Naive B cell (primary cell): ENCODE results near the gene LDLRAD2. TPM values are rescaled to one million over a fixed set of nuclear protein-coding genes. Genes with fewer than 3 reads are reported as not detected.
"Not testable (repeated sequence)": the region's sequence is repeated elsewhere in the genome, so short reads cannot be mapped to it uniquely, and the experiment has no call there.

Source experiments
- ATAC-seq, 2 donors: fragments of 150-1000 bp; cut with Tn5 transposase; 2 replicates each; pipeline ENCODE4 v1.10.0; 2021; ENCODE audit warnings: low read depth in 2 of 2, mild to moderate bottlenecking in 2 of 2, moderate library complexity in 2 of 2
- DNase-seq: peaks from one replicate; pipeline ENCODE4 v3.0.0; 2022
- H3K27ac Mint-ChIP-seq, 6 donors: one replicate each; pipeline ENCODE4 v1.8.0; 2020 to 2022; ENCODE audit warnings: mild to moderate bottlenecking in 6 of 6, mixed read lengths in 6 of 6, moderate library complexity in 5 of 6, inconsistent platforms in 2 of 6
- H3K27me3 Mint-ChIP-seq, 3 donors: one replicate each; pipeline ENCODE4 v1.8.0; 2021 to 2022; ENCODE audit warnings: mixed read lengths in 3 of 3, mild to moderate bottlenecking in 1 of 3
- H3K36me3 Mint-ChIP-seq, 2 donors: one replicate each; pipeline ENCODE4 v1.8.0; 2020 to 2022; ENCODE audit warnings: mixed read lengths in 2 of 2, inconsistent platforms in 1 of 2, mild to moderate bottlenecking in 1 of 2
- H3K4me1 Mint-ChIP-seq, 3 donors: one replicate each; pipeline ENCODE4 v1.8.0; 2020 to 2022; ENCODE audit warnings: mixed read lengths in 3 of 3, inconsistent platforms in 1 of 3, mild to moderate bottlenecking in 1 of 3, moderate library complexity in 1 of 3
- H3K4me3 Mint-ChIP-seq, 8 donors: one replicate each; pipeline ENCODE4 v1.8.0; 2020 to 2022; ENCODE audit warnings: mild to moderate bottlenecking in 8 of 8, mixed read lengths in 8 of 8, moderate library complexity in 8 of 8, inconsistent platforms in 2 of 8
- H3K9me3 Mint-ChIP-seq, 7 donors: one replicate each; pipeline ENCODE4 v1.8.0; 2020 to 2022; ENCODE audit warnings: mixed read lengths in 7 of 7, mild to moderate bottlenecking in 5 of 7, inconsistent platforms in 2 of 7, moderate library complexity in 1 of 7
- polyA plus RNA-seq, 6 donors: library from polyadenylated mRNA; unstranded; fragments of 300-500 nt; fragmentation: Illumina TruSeq; gene quantifications; one replicate each; pipeline ENCODE4 v1.2.3, GENCODE V29; 2021; ENCODE audit warnings: low read depth in 6 of 6

LDLRAD2 gene
- polyA plus RNA-seq, 6 donors from 2014 or later: not detected

DNA sequence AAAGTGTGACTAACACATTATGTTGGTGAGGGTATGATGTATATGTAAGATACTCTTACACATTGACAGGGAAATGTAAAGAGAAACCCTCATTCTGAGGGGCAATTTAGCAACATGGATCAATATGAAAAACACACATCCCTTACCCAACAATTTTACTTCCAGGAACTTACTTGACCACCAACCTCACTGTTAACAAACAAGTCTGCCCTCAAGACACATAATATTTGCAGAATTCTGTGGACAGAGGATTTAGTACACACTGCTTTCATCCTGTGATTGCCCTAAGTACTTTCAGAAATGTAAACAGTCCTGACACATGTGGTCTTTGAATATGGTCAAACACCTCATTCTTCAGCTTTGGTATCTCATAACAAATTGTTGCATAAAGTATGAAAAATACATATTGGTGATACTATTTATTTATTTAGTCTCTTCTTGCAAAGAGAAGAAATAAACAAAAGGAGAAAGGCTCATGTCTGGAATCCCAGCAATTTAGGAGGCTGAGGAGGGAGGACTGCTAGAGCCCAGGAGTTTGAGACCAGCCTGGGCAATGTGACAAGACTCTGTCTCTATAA, 36.0 kb upstream of the LDLRAD2 start:
- Mint-ChIP-seq H3K9me3 (peaks cover 0 to 4% (median 0%) of the 10 kb centered on the region in 7 donors), H3K36me3 (no peaks in the 10 kb centered on the region), H3K27me3 (no peaks in the 10 kb centered on the region), H3K4me3 (peak overlapping the region in 1 of 8 donors; percentile 47), H3K27ac (peak overlapping the region in 5 of 6 donors; percentile 9 to 84 (median 65)), H3K4me1 (peaks cover 34 to 64% (median 50%) of the 10 kb centered on the region in 3 donors)
- ATAC-seq (no peak), DNase-seq (no peak)

DNA sequence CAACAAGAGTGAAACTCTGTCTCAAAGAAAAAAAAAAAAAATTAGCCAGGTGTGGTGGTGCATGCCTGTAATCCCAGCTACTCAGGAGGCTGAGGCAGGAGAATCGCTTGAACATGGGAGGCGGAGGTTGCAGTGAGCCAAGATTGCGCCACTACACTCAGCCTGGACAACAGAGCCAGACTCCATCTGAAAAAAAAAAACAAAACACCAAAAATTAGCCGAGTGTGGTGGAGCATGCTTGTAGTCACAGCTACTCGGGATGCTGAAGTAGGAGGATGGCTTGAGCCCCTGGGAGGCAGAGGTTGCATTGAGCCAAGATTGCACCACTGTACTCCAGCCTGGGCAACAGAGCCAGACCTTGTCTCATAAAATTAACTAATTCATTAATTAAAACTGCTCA, 35.1 kb upstream of the LDLRAD2 start:
- H3K9me3 Mint-ChIP-seq, ATAC-seq, H3K4me3 Mint-ChIP-seq, H3K36me3 Mint-ChIP-seq, DNase-seq, H3K27me3 Mint-ChIP-seq: not testable (repeated sequence)
- H3K4me1 Mint-ChIP-seq: peaks cover 37 to 72% (median 53%) of the 10 kb centered on the region in 3 donors
- peak overlapping the region in 2 of 6 donors; percentile 14 to 28 for H3K27ac Mint-ChIP-seq

DNA sequence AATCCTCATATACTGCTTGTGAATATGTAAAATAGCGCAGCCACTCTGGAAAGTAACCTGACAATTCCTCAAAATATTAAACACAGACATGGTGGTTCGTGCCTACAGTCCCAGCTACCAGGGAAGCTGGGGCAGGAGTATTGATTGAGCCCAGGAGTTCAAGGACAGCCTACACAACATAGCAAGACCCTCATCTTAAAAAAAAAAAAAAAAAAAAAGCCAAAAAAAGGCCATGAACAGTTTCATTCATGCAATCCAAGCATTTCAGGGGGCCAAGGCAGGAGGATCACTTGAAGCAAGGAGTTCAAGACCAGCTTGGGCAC, 33.7 kb upstream of the LDLRAD2 start:
- DNase-seq: no peak
- H3K36me3 Mint-ChIP-seq: no peaks in the 10 kb centered on the region

GRCh38 chr1:21779613-21780521, 32.2 kb upstream of the LDLRAD2 start:
- Mint-ChIP-seq H3K4me3 (peak overlapping the region; percentile 23 to 80 (median 55)), H3K27me3 (no peaks in the 10 kb centered on the region), H3K36me3 (no peaks in the 10 kb centered on the region), H3K9me3 (peaks cover 0 to 4% (median 0%) of the 10 kb centered on the region in 7 donors), H3K27ac (peak overlapping the region in 5 of 6 donors; percentile 51 to 96 (median 84)), H3K4me1 (peaks cover 41 to 68% (median 56%) of the 10 kb centered on the region in 3 donors)
- DNase-seq (no peak), ATAC-seq (no peak)

More for the DNA sequence above, 33.7 kb upstream of the LDLRAD2 start:
- Mint-ChIP-seq H3K9me3 (peaks cover 0 to 4% (median 0%) of the 10 kb centered on the region in 7 donors), H3K27ac (peak overlapping the region in 3 of 6 donors; percentile 49 to 81 (median 71)), H3K27me3 (no peaks in the 10 kb centered on the region), H3K4me1 (peaks cover 38 to 69% (median 55%) of the 10 kb centered on the region in 3 donors), H3K4me3 (peak overlapping the region in 3 of 8 donors; percentile 31 to 40 (median 32))
- ATAC-seq: no peak

GRCh38 chr1:21781815-21782348, 30.2 kb upstream of the LDLRAD2 start:
- Mint-ChIP-seq H3K4me1 (peaks cover 31 to 51% (median 46%) of the 10 kb centered on the region in 3 donors), H3K27me3 (peaks cover 0 to 6% (median 4%) of the 10 kb centered on the region in 3 donors), H3K9me3 (peaks cover 0 to 4% (median 0%) of the 10 kb centered on the region in 7 donors), H3K36me3 (no peaks in the 10 kb centered on the region), H3K4me3 (peak overlapping the region; percentile 94 to 99 (median 98)), H3K27ac (peak overlapping the region; percentile 88 to 100 (median 97))
- ATAC-seq: peak in 1 of 2 donors; percentile 1
- DNase-seq: no peak

DNA sequence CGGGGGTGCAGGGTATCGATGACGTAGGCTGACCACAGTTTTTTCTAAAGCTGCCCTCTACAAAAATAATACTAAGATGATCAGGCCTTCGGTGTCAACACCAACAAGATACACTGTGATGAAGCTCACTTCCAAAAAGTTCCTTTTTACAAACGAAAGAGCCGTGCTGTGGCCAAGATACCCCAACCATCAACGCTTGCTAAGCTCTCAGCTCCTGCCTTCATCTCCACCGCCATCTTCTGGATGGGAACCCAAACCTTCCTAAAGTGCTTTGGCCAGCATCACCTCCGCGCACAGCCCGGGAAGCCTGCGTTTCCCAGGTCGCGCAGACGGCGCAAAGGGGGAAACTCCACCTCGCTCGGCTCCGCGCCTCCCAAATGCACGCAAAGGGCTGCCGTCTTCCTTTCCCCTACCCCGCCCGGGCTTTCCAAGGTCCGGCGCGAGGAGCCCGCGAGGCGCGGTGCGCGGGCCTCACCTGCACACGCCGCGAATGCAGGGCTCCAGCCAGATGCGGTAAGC, 29.7 kb upstream of the LDLRAD2 start:
- peaks cover 29 to 46% (median 43%) of the 10 kb centered on the region in 3 donors for H3K4me1 Mint-ChIP-seq
- H3K27ac Mint-ChIP-seq: peak overlapping the region; percentile 88 to 100 (median 97)
- H3K27me3 Mint-ChIP-seq: peaks cover 0 to 10% (median 8%) of the 10 kb centered on the region in 3 donors
- ATAC-seq (peak; percentile 15 to 23), DNase-seq (peak; percentile 51)
- no peaks in the 10 kb centered on the region for H3K36me3 Mint-ChIP-seq
- H3K4me3 Mint-ChIP-seq: peak overlapping the region; percentile 94 to 99 (median 98)
- H3K9me3 Mint-ChIP-seq: peaks cover 0 to 2% (median 0%) of the 10 kb centered on the region in 7 donors

GRCh38 chr1:21782868-21783678, 29.0 kb upstream of the LDLRAD2 start, which contains the start of gene USP48:
USP48 (minus strand) TSS chr1:21783149; CDS start chr1:21782957, 192 bp downstream.
- H3K9me3 Mint-ChIP-seq: no peaks in the 10 kb centered on the region
- H3K4me1 Mint-ChIP-seq: peaks cover 27 to 40% (median 38%) of the 10 kb centered on the region in 3 donors
- peaks cover 0 to 10% (median 8%) of the 10 kb centered on the region in 3 donors for H3K27me3 Mint-ChIP-seq
- H3K27ac Mint-ChIP-seq: peak within 1 kb of the TSS; percentile 100
- H3K4me3 Mint-ChIP-seq: peak within 1 kb of the TSS; percentile 94 to 99 (median 98)
- ATAC-seq (peak; percentile 80 to 84), DNase-seq (peak; percentile 97)
- no peaks in the 10 kb centered on the region for H3K36me3 Mint-ChIP-seq

- no peak for DNase-seq
- no peaks in the 10 kb centered on the region for H3K9me3 Mint-ChIP-seq
Measured at GRCh38 chr1:21783679-21784603, 28.1 kb upstream of the LDLRAD2 start.

GRCh38 chr1:21785764-21786163, 26.3 kb upstream of the LDLRAD2 start:
- H3K4me1 Mint-ChIP-seq: peaks cover 10 to 22% (median 22%) of the 10 kb centered on the region in 3 donors
- H3K36me3 Mint-ChIP-seq, H3K27ac Mint-ChIP-seq: not testable (repeated sequence)

More at GRCh38 chr1:21783679-21784603, 28.1 kb upstream of the LDLRAD2 start:
- ATAC-seq: no peak
- Mint-ChIP-seq H3K36me3 (no peaks in the 10 kb centered on the region), H3K4me3 (peak overlapping the region; percentile 94 to 99 (median 98)), H3K27me3 (peaks cover 0 to 13% (median 10%) of the 10 kb centered on the region in 3 donors), H3K4me1 (peaks cover 24 to 34% (median 34%) of the 10 kb centered on the region in 3 donors), H3K27ac (peak overlapping the region; percentile 100)

DNA sequence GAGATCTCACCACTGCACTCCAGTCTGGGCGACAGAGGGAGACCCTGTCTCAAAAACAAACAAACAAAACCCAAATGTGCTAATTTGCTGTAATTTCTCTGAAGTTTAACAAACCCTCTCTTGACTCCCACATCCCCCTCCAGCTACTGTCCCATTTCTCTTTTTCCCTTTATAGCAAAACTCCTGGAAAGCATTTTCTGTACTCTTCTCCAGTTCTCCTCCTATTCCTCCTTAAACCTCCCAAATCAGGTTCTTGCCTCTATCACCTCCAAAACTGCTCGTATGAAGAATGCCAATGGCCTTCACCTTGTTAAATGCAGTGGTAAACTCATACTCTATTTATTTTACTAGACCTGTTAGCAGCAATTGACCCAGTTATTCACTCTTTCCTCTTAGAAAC, 25.4 kb upstream of the LDLRAD2 start:
- Mint-ChIP-seq H3K9me3 (peaks cover 0 to 1% (median 0%) of the 10 kb centered on the region in 7 donors), H3K4me1 (peaks cover 10 to 21% (median 17%) of the 10 kb centered on the region in 3 donors), H3K36me3 (no peaks in the 10 kb centered on the region), H3K27me3 (peaks cover 0 to 15% (median 10%) of the 10 kb centered on the region in 3 donors), H3K27ac (peak overlapping the region in 2 of 6 donors; percentile 58 to 80), H3K4me3 (peak overlapping the region in 2 of 8 donors; percentile 19 to 43)
- ATAC-seq: no peak
- DNase-seq: no peak

More at GRCh38 chr1:21785764-21786163, 26.3 kb upstream of the LDLRAD2 start:
- H3K9me3 Mint-ChIP-seq, ATAC-seq, DNase-seq: not testable (repeated sequence)
- peak overlapping the region in 1 of 8 donors; percentile 24 for H3K4me3 Mint-ChIP-seq
- peaks cover 0 to 15% (median 10%) of the 10 kb centered on the region in 3 donors for H3K27me3 Mint-ChIP-seq

DNA sequence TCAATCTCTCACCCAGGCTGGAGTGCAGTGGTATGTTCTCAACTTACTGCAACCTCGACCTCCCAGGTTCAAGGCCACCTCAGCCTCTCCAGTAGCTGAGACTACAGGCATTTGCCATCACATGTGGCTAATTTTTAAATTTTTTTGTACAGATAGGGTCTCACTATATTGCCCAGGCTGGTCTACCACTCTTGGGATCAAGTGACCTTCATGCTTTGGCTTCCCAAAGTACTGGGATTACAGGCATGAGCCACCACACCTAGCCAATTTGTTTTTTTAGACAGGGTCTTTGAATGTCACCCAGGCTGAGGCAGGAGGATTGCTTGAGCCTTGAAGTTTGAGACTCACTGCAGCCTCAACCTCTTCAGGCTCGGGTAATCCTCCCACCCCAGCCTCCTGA, 19.0 kb upstream of the LDLRAD2 start:
- H3K36me3 Mint-ChIP-seq: peaks cover 0 to 7% of the 10 kb centered on the region in 2 donors
- no peak overlapping the region for H3K27ac Mint-ChIP-seq
- DNase-seq: no peak
- peaks cover 0 to 8% (median 0%) of the 10 kb centered on the region in 3 donors for H3K27me3 Mint-ChIP-seq
- H3K4me1 Mint-ChIP-seq: peaks cover 0 to 3% (median 1%) of the 10 kb centered on the region in 3 donors
- no peak for ATAC-seq
- peaks cover 6 to 13% (median 7%) of the 10 kb centered on the region in 7 donors for H3K9me3 Mint-ChIP-seq
- no peak overlapping the region for H3K4me3 Mint-ChIP-seq
